Osteoblast (primary cell): ENCODE results near the gene RAB3GAP1. TPM values are rescaled to one million over a fixed set of nuclear protein-coding genes. Genes with fewer than 3 reads are reported as not detected.

Source experiments
- DNase-seq: peaks from one replicate; pipeline ENCODE4 v3.0.0; 2011; ENCODE audit warnings: low spot score, mixed read lengths; ENCODE audit not compliant: insufficient read length; ENCODE audit errors: missing footprints
- H2AFZ ChIP-seq: 2 replicates; pipeline ENCODE4 v1.6.0; 2011; ENCODE audit warnings: mild to moderate bottlenecking, low read length
- H3K27ac ChIP-seq: 2 replicates; pipeline ENCODE4 v1.5.1; 2011; ENCODE audit warnings: mild to moderate bottlenecking, low read depth, low read length, moderate library complexity
- H3K27me3 ChIP-seq: 2 replicates; pipeline ENCODE4 v1.6.0; 2012; ENCODE audit warnings: mild to moderate bottlenecking, control low read depth, inconsistent platforms, low read length, moderate library complexity; ENCODE audit not compliant: insufficient read depth
- H3K36me3 ChIP-seq: 2 replicates; pipeline ENCODE4 v1.5.1; 2011; ENCODE audit warnings: mild to moderate bottlenecking, low read length, control low read depth, moderate library complexity; ENCODE audit not compliant: insufficient read depth
- H3K4me1 ChIP-seq: 2 replicates; pipeline ENCODE4 v1.5.1; 2011; ENCODE audit warnings: mild to moderate bottlenecking, low read length, control low read depth, moderate library complexity; ENCODE audit not compliant: insufficient read depth
- H3K4me2 ChIP-seq: 2 replicates; pipeline ENCODE4 v1.6.0; 2011; ENCODE audit warnings: mild to moderate bottlenecking, low read length; ENCODE audit not compliant: insufficient read depth
- H3K4me3 ChIP-seq: fragments of 200-600 bp; sonication (generic); 3 replicates; pipeline ENCODE4 v1.5.1; 2012; ENCODE audit warnings: mild to moderate bottlenecking, low read length, inconsistent platforms; ENCODE audit not compliant: insufficient read depth
- H3K79me2 ChIP-seq: 2 replicates; pipeline ENCODE4 v1.6.0; 2012; ENCODE audit warnings: mild to moderate bottlenecking, low read length, control low read depth, inconsistent platforms; ENCODE audit not compliant: insufficient read depth
- H3K9me3 ChIP-seq: 2 replicates; pipeline ENCODE4 v1.5.1; 2011; ENCODE audit warnings: low read depth, low read length, control low read depth
- H4K20me1 ChIP-seq: 2 replicates; pipeline ENCODE4 v1.6.0; 2012; ENCODE audit warnings: mild to moderate bottlenecking, low read length, control low read depth; ENCODE audit not compliant: insufficient read depth
- CTCF ChIP-seq: IDR thresholded peaks from 2 replicates; pipeline ENCODE4 v1.5.1; 2011; ENCODE audit warnings: mild to moderate bottlenecking, low read depth, low read length, moderate library complexity; ENCODE audit errors: extremely low read depth
- total RNA-seq: library from RNA; depleted of rRNA; stranded (reverse); fragments of >200 nt; gene quantifications from 2 replicates; pipeline ENCODE4 v1.2.3, GENCODE V29; 2012

The RAB3GAP1 gene
- total RNA-seq, 1 donor = 90.5 TPM

GRCh38 chr2:135009339-135009738 lies 42.8 kb upstream of the RAB3GAP1 start:
- peaks cover 13% of the 10 kb centered on the region for H3K27me3 ChIP-seq
- no peak overlapping the region for H3K4me3 ChIP-seq
- peaks cover 4% of the 10 kb centered on the region for H3K4me1 ChIP-seq
- H3K4me2 ChIP-seq = no peak overlapping the region
- DNase-seq = no peak
- no peaks in the 10 kb centered on the region for H3K36me3 ChIP-seq
- H3K27ac ChIP-seq = no peak overlapping the region
- H2AFZ ChIP-seq = no peak overlapping the region
- no peaks in the 10 kb centered on the region for H4K20me1 ChIP-seq
- H3K79me2 ChIP-seq = no peaks in the 10 kb centered on the region
- no peak for TF ChIP-seq CTCF
- H3K9me3 ChIP-seq = no peaks in the 10 kb centered on the region

- no peak overlapping the region for H2AFZ ChIP-seq
- no peak overlapping the region for H3K4me3 ChIP-seq
- DNase-seq = no peak
- no peak for TF ChIP-seq CTCF
- no peaks in the 10 kb centered on the region for H3K4me1 ChIP-seq
- no peaks in the 10 kb centered on the region for H3K9me3 ChIP-seq
- H3K36me3 ChIP-seq = no peaks in the 10 kb centered on the region
- H4K20me1 ChIP-seq = no peaks in the 10 kb centered on the region
- H3K27ac ChIP-seq = no peak overlapping the region
- peaks cover 4% of the 10 kb centered on the region for H3K27me3 ChIP-seq
- H3K4me2 ChIP-seq = no peak overlapping the region
- no peaks in the 10 kb centered on the region for H3K79me2 ChIP-seq
These were observed 41.7 kb upstream of the RAB3GAP1 start for GRCh38 chr2:135010200-135010942.

GRCh38 chr2:135011633-135012032 lies 40.5 kb upstream of the RAB3GAP1 start:
- no peaks in the 10 kb centered on the region for H3K4me1 ChIP-seq
- H3K27ac ChIP-seq = no peak overlapping the region
- H3K79me2 ChIP-seq = no peaks in the 10 kb centered on the region
- H4K20me1 ChIP-seq = no peaks in the 10 kb centered on the region
- H3K4me3 ChIP-seq = no peak overlapping the region
- H3K27me3 ChIP-seq = peaks cover 4% of the 10 kb centered on the region
- H2AFZ ChIP-seq = no peak overlapping the region
- DNase-seq = no peak
- H3K36me3 ChIP-seq = no peaks in the 10 kb centered on the region
- H3K4me2 ChIP-seq = no peak overlapping the region
- no peak for TF ChIP-seq CTCF
- H3K9me3 ChIP-seq = no peaks in the 10 kb centered on the region

GRCh38 chr2:135021618-135022017 lies 30.5 kb upstream of the RAB3GAP1 start:
- Histone ChIP-seq H3K79me2 (no peaks in the 10 kb centered on the region), H3K27me3 (no peaks in the 10 kb centered on the region), H4K20me1 (no peaks in the 10 kb centered on the region), H3K4me1 (no peaks in the 10 kb centered on the region), H3K4me2 (no peak overlapping the region), H3K27ac (no peak overlapping the region), H3K9me3 (no peaks in the 10 kb centered on the region), H2AFZ (no peak overlapping the region), H3K4me3 (no peak overlapping the region), H3K36me3 (no peaks in the 10 kb centered on the region)
- no peak for TF ChIP-seq CTCF
- no peak for DNase-seq
